Measurements from ENCODE around the gene FN3KRP.

Gene FN3KRP

GRCh38 chr17:82681547-82681946 lies 35.0 kb upstream of the FN3KRP start:
- no peak overlapping the region for H3K4me3 ChIP-seq (ENCODE audit: control insufficient read depth in 1 of 7, extremely low read depth in 1 of 7, insufficient read depth in 4 of 7, low read depth in 2 of 7, low read length in 6 of 7)
- peaks cover 0 to 9% (median 6%) of the 10 kb centered on the region in 5 experiments for H3K9me3 ChIP-seq (ENCODE audit: control extremely low read depth in 1 of 5, control insufficient read depth in 4 of 5, insufficient read depth in 2 of 5, low read depth in 1 of 5, low read length in 4 of 5)
- DNase-seq: no peak
- no CpG with 5 or more reads among the region's 3 CpGs for WGBS (ENCODE audit: insufficient coverage)
- CTCF ChIA-PET: interaction anchor here (1.6 kb wide), 1 partner anchor 14 kb away, joined by 3 read pairs; no protein-coding TSS in a partner anchor
- POLR2A ChIA-PET: no interaction called here
- peaks cover 0 to 1% (median 0%) of the 10 kb centered on the region in 4 experiments for H3K36me3 ChIP-seq (ENCODE audit: control insufficient read depth in 4 of 4, insufficient read depth in 4 of 4, low read length in 3 of 4)
- no peak overlapping the region for H3K27ac ChIP-seq (ENCODE audit: insufficient read depth in 1 of 2, low read depth in 1 of 2, low read length in 2 of 2, poor library complexity in 1 of 2, severe bottlenecking in 2 of 2)
- H3K4me1 ChIP-seq (ENCODE audit: control extremely low read depth in 1 of 4, control insufficient read depth in 4 of 4, insufficient read depth in 4 of 4, low read length in 3 of 4): no peaks in the 10 kb centered on the region
- H3K27me3 ChIP-seq (replicated peaks in 2 of 5; ENCODE audit: control insufficient read depth in 4 of 5, insufficient read depth in 5 of 5, low read length in 4 of 5): no peaks in the 10 kb centered on the region

GRCh38 chr17:82683534-82683933 lies 33.0 kb upstream of the FN3KRP start:
- no peaks in the 10 kb centered on the region for H3K4me1 ChIP-seq (ENCODE audit: control extremely low read depth in 1 of 4, control insufficient read depth in 4 of 4, insufficient read depth in 4 of 4, low read length in 3 of 4)
- DNase-seq: no peak
- H3K27me3 ChIP-seq (replicated peaks in 2 of 5; ENCODE audit: control insufficient read depth in 4 of 5, insufficient read depth in 5 of 5, low read length in 4 of 5): no peaks in the 10 kb centered on the region
- H3K36me3 ChIP-seq (ENCODE audit: control insufficient read depth in 4 of 4, insufficient read depth in 4 of 4, low read length in 3 of 4): peaks cover 0 to 1% (median 0%) of the 10 kb centered on the region in 4 experiments
- POLR2A ChIA-PET: no interaction called here
- no peak overlapping the region for H3K4me3 ChIP-seq (ENCODE audit: control insufficient read depth in 1 of 7, extremely low read depth in 1 of 7, insufficient read depth in 4 of 7, low read depth in 2 of 7, low read length in 6 of 7)
- WGBS (ENCODE audit: insufficient coverage): 100% methylated on average over 1 of the region's 1 CpG
- CTCF ChIA-PET: no interaction called here
- peaks cover 0 to 9% (median 6%) of the 10 kb centered on the region in 5 experiments for H3K9me3 ChIP-seq (ENCODE audit: control extremely low read depth in 1 of 5, control insufficient read depth in 4 of 5, insufficient read depth in 2 of 5, low read depth in 1 of 5, low read length in 4 of 5)
- no peak overlapping the region for H3K27ac ChIP-seq (ENCODE audit: insufficient read depth in 1 of 2, low read depth in 1 of 2, low read length in 2 of 2, poor library complexity in 1 of 2, severe bottlenecking in 2 of 2)

- Histone ChIP-seq H3K36me3 (ENCODE audit: control insufficient read depth in 4 of 4, insufficient read depth in 4 of 4, low read length in 3 of 4) (peaks cover 0 to 1% (median 0%) of the 10 kb centered on the region in 4 experiments), H3K27ac (ENCODE audit: insufficient read depth in 1 of 2, low read depth in 1 of 2, low read length in 2 of 2, poor library complexity in 1 of 2, severe bottlenecking in 2 of 2) (no peak overlapping the region), H3K4me1 (ENCODE audit: control extremely low read depth in 1 of 4, control insufficient read depth in 4 of 4, insufficient read depth in 4 of 4, low read length in 3 of 4) (no peaks in the 10 kb centered on the region), H3K4me3 (ENCODE audit: control insufficient read depth in 1 of 7, extremely low read depth in 1 of 7, insufficient read depth in 4 of 7, low read depth in 2 of 7, low read length in 6 of 7) (no peak overlapping the region), H3K9me3 (ENCODE audit: control extremely low read depth in 1 of 5, control insufficient read depth in 4 of 5, insufficient read depth in 2 of 5, low read depth in 1 of 5, low read length in 4 of 5) (peaks cover 0 to 9% (median 6%) of the 10 kb centered on the region in 5 experiments), H3K27me3 (replicated peaks in 2 of 5; ENCODE audit: control insufficient read depth in 4 of 5, insufficient read depth in 5 of 5, low read length in 4 of 5) (no peaks in the 10 kb centered on the region)
- no peak for DNase-seq
- CTCF ChIA-PET: no interaction called here
- 100% methylated on average over 9 of the region's 13 CpGs for WGBS (ENCODE audit: insufficient coverage)
- POLR2A ChIA-PET: no interaction called here
Observed at GRCh38 chr17:82684228-82684841, 32.2 kb upstream of the FN3KRP start.

- Histone ChIP-seq H3K4me1 (ENCODE audit: control extremely low read depth in 1 of 4, control insufficient read depth in 4 of 4, insufficient read depth in 4 of 4, low read length in 3 of 4) (no peaks in the 10 kb centered on the region), H3K4me3 (ENCODE audit: control insufficient read depth in 1 of 7, extremely low read depth in 1 of 7, insufficient read depth in 4 of 7, low read depth in 2 of 7, low read length in 6 of 7) (no peak overlapping the region), H3K9me3 (ENCODE audit: control extremely low read depth in 1 of 5, control insufficient read depth in 4 of 5, insufficient read depth in 2 of 5, low read depth in 1 of 5, low read length in 4 of 5) (peaks cover 0 to 9% (median 6%) of the 10 kb centered on the region in 5 experiments), H3K27me3 (replicated peaks in 2 of 5; ENCODE audit: control insufficient read depth in 4 of 5, insufficient read depth in 5 of 5, low read length in 4 of 5) (no peaks in the 10 kb centered on the region), H3K36me3 (ENCODE audit: control insufficient read depth in 4 of 4, insufficient read depth in 4 of 4, low read length in 3 of 4) (no peaks in the 10 kb centered on the region), H3K27ac (ENCODE audit: insufficient read depth in 1 of 2, low read depth in 1 of 2, low read length in 2 of 2, poor library complexity in 1 of 2, severe bottlenecking in 2 of 2) (no peak overlapping the region)
- 98% methylated on average over 10 of the region's 12 CpGs for WGBS (ENCODE audit: insufficient coverage)
- CTCF ChIA-PET: interaction anchor here (0.9 kb wide), 1 partner anchor 43 kb away, joined by 3 read pairs; no protein-coding TSS in a partner anchor
- no peak for DNase-seq
- POLR2A ChIA-PET: no interaction called here
Observed at GRCh38 chr17:82685291-82685690, 31.2 kb upstream of the FN3KRP start.

GRCh38 chr17:82686366-82687324 lies 29.9 kb upstream of the FN3KRP start:
- ChIA-PET POLR2A (no interaction called here), CTCF (interaction anchor here (0.6 to 1.6 kb wide), 3 partner anchors 9 to 518 kb away, joined by 3 to 7 read pairs (median 3); no protein-coding TSS in a partner anchor)
- Histone ChIP-seq H3K27ac (ENCODE audit: insufficient read depth in 1 of 2, low read depth in 1 of 2, low read length in 2 of 2, poor library complexity in 1 of 2, severe bottlenecking in 2 of 2) (no peak overlapping the region), H3K4me3 (ENCODE audit: control insufficient read depth in 1 of 7, extremely low read depth in 1 of 7, insufficient read depth in 4 of 7, low read depth in 2 of 7, low read length in 6 of 7) (no peak overlapping the region), H3K4me1 (ENCODE audit: control extremely low read depth in 1 of 4, control insufficient read depth in 4 of 4, insufficient read depth in 4 of 4, low read length in 3 of 4) (no peaks in the 10 kb centered on the region), H3K36me3 (ENCODE audit: control insufficient read depth in 4 of 4, insufficient read depth in 4 of 4, low read length in 3 of 4) (peaks cover 0 to 6% (median 0%) of the 10 kb centered on the region in 4 experiments), H3K9me3 (ENCODE audit: control extremely low read depth in 1 of 5, control insufficient read depth in 4 of 5, insufficient read depth in 2 of 5, low read depth in 1 of 5, low read length in 4 of 5) (peaks cover 0 to 5% (median 3%) of the 10 kb centered on the region in 5 experiments), H3K27me3 (replicated peaks in 2 of 5; ENCODE audit: control insufficient read depth in 4 of 5, insufficient read depth in 5 of 5, low read length in 4 of 5) (no peaks in the 10 kb centered on the region)
- 97% methylated on average over 13 of the region's 19 CpGs for WGBS (ENCODE audit: insufficient coverage)
- DNase-seq: no peak

- no peaks in the 10 kb centered on the region for H3K27me3 ChIP-seq (replicated peaks in 2 of 5; ENCODE audit: control insufficient read depth in 4 of 5, insufficient read depth in 5 of 5, low read length in 4 of 5)
- POLR2A ChIA-PET: no interaction called here
- CTCF ChIA-PET: interaction anchor here (1.0 to 1.6 kb wide), 2 partner anchors 10 to 19 kb away, joined by 3 to 7 read pairs; no protein-coding TSS in a partner anchor
- peaks cover 0 to 1% (median 0%) of the 10 kb centered on the region in 5 experiments for H3K9me3 ChIP-seq (ENCODE audit: control extremely low read depth in 1 of 5, control insufficient read depth in 4 of 5, insufficient read depth in 2 of 5, low read depth in 1 of 5, low read length in 4 of 5)
- H3K27ac ChIP-seq (ENCODE audit: insufficient read depth in 1 of 2, low read depth in 1 of 2, low read length in 2 of 2, poor library complexity in 1 of 2, severe bottlenecking in 2 of 2): no peak overlapping the region
- DNase-seq: no peak
- H3K4me3 ChIP-seq (ENCODE audit: control insufficient read depth in 1 of 7, extremely low read depth in 1 of 7, insufficient read depth in 4 of 7, low read depth in 2 of 7, low read length in 6 of 7): no peak overlapping the region
- H3K4me1 ChIP-seq (ENCODE audit: control extremely low read depth in 1 of 4, control insufficient read depth in 4 of 4, insufficient read depth in 4 of 4, low read length in 3 of 4): no peaks in the 10 kb centered on the region
- H3K36me3 ChIP-seq (ENCODE audit: control insufficient read depth in 4 of 4, insufficient read depth in 4 of 4, low read length in 3 of 4): peaks cover 0 to 9% (median 0%) of the 10 kb centered on the region in 4 experiments
- 95% methylated on average over 9 of the region's 10 CpGs for WGBS (ENCODE audit: insufficient coverage)
Observed at GRCh38 chr17:82687375-82687861, 29.1 kb upstream of the FN3KRP start.
